Sigmoid colon (tissue), 7 donors: ENCODE data around the gene SRF. TPM values are rescaled to one million over a fixed set of nuclear protein-coding genes. Genes with fewer than 3 reads are reported as not detected.
"Not testable (repeated sequence)": the region's sequence is repeated elsewhere in the genome, so short reads cannot be mapped to it uniquely, and the experiment has no call there.

ENCODE experiments used
- DNase-seq: peaks from one replicate; pipeline ENCODE4 v3.0.0-alpha.2; 2019
- H3K27ac ChIP-seq, 4 donors: fragments of 200-600 bp; sonication (generic); one replicate each; pipeline ENCODE4 v1.5.1; 2016 to 2019; ENCODE audit warnings: mild to moderate bottlenecking in 1 of 4
- H3K27me3 ChIP-seq, 3 donors: fragments of 200-600 bp; sonication (generic); one replicate each; pipeline ENCODE4 v1.5.1; 2019; ENCODE audit warnings: mild to moderate bottlenecking in 1 of 3
- H3K36me3 ChIP-seq, 4 donors: fragments of 200-600 bp; sonication (generic); one replicate each; pipeline ENCODE4 v1.5.1; 2016 to 2019
- H3K4me1 ChIP-seq, 4 donors: fragments of 200-600 bp; sonication (generic); one replicate each; pipeline ENCODE4 v1.5.1; 2017 to 2019
- H3K4me3 ChIP-seq, 4 donors: fragments of 200-600 bp; sonication (generic); one replicate each; pipeline ENCODE4 v1.5.1; 2017 to 2019; ENCODE audit warnings: mild to moderate bottlenecking in 2 of 4, moderate library complexity in 1 of 4
- H3K9me3 ChIP-seq, 4 donors: fragments of 200-600 bp in 3 of 4; sonication (generic) in 3 of 4; one replicate each; pipeline versions ENCODE4 v1.5.1 to v1.6.1; 2013 to 2019
- CTCF ChIP-seq, 4 experiments: fragments of 450-650 bp in 3 of 4; fragments of 200-600 bp in 1 of 4; IDR thresholded peaks; one replicate each; pipeline ENCODE4 v1.5.1; 2016 to 2019; ENCODE audit warnings: antibody characterized with exemption in 4 of 4, mild to moderate bottlenecking in 3 of 4, moderate library complexity in 2 of 4
- EP300 ChIP-seq, 4 donors: sonication (generic); formaldehyde crosslinking; IDR thresholded peaks; one replicate each; pipeline ENCODE4 v1.6.1; 2017; ENCODE audit warnings: antibody characterized with exemption in 4 of 4
- POLR2A ChIP-seq, 2 donors: fragments of 450-650 bp; IDR thresholded peaks; one replicate each; pipeline ENCODE4 v1.6.1; 2016; ENCODE audit warnings: antibody characterized with exemption in 2 of 2, mild to moderate bottlenecking in 2 of 2, moderate library complexity in 2 of 2
- POLR2AphosphoS5 ChIP-seq, 4 donors: sonication (generic); formaldehyde crosslinking; IDR thresholded peaks; one replicate each; pipeline ENCODE4 v1.6.1; 2017; ENCODE audit warnings: antibody characterized with exemption in 4 of 4
- WGBS, 2 donors: extraction: QIAGEN DNeasy Blood & Tissue Kit; methylation state at CpG; one replicate each; pipeline ENCODE4 v1.1.7; 2013; 5-methylcytosine and 5-hydroxymethylcytosine counted together
- intact Hi-C: fragments of 100-400 bp; cut with DNase I; formaldehyde crosslinking; loops from one replicate; pipeline ENCODE4 v1.15.1; 2023
- polyA plus RNA-seq, 3 donors: library from polyadenylated mRNA; stranded (reverse); fragments of 200-250 nt; gene quantifications; one replicate each; pipeline ENCODE4 v1.2.3, GENCODE V29; 2013
- total RNA-seq, 4 donors: library from RNA; depleted of rRNA; stranded (reverse); fragments of >200 nt; gene quantifications; one replicate each; pipeline ENCODE4 v1.1.0, GENCODE V29; 2016
- donor health status: healthy with polysubstance abuse.
- donor health status: Bipolar disorder and iron deficiency.
- donor health status: healthy.

SRF gene
- total and polyA plus RNA-seq, 7 donors: 12.6 to 96.9 (median 64.2) TPM

GRCh38 chr6:43129434-43130194, 41.5 kb upstream of the SRF start:
- Histone ChIP-seq H3K4me1 (peaks cover 0 to 5% (median 0%) of the 10 kb centered on the region in 4 donors), H3K36me3 (no peaks in the 10 kb centered on the region), H3K27ac (no peak overlapping the region), H3K4me3 (no peak overlapping the region), H3K27me3 (peaks cover 0 to 8% (median 0%) of the 10 kb centered on the region in 3 donors), H3K9me3 (no peaks in the 10 kb centered on the region)
- intact Hi-C loops: no loop called here
- TF ChIP-seq EP300 (IDR thresholded peaks at IDR 0.05) (no peak), CTCF (IDR thresholded peaks at IDR 0.05) (peak in 2 of 4 experiments; percentile 18 to 32)
- WGBS, 2 donors: 27 to 58% methylated on average over 15 of the region's 15 CpGs
- DNase-seq: no peak

- Histone ChIP-seq H3K4me3 (no peak overlapping the region), H3K36me3 (no peaks in the 10 kb centered on the region), H3K9me3 (no peaks in the 10 kb centered on the region), H3K4me1 (peaks cover 0 to 5% (median 0%) of the 10 kb centered on the region in 4 donors), H3K27me3 (peaks cover 0 to 8% (median 0%) of the 10 kb centered on the region in 3 donors), H3K27ac (no peak overlapping the region)
- intact Hi-C loops: no loop called here
- no peak for DNase-seq
- 94 to 95% methylated on average over 7 of the region's 7 CpGs for WGBS, 2 donors
- TF ChIP-seq POLR2A (IDR thresholded peaks at IDR 0.05) (no peak), CTCF (IDR thresholded peaks at IDR 0.05) (no peak), EP300 (IDR thresholded peaks at IDR 0.05) (no peak), POLR2AphosphoS5 (IDR thresholded peaks at IDR 0.05) (no peak)
These were observed 40.6 kb upstream of the SRF start for GRCh38 chr6:43130429-43130828.

GRCh38 chr6:43131379-43131778, 39.7 kb upstream of the SRF start:
- H3K27ac ChIP-seq, H3K36me3 ChIP-seq, H3K9me3 ChIP-seq, H3K4me1 ChIP-seq, DNase-seq, H3K27me3 ChIP-seq, intact Hi-C loops, H3K4me3 ChIP-seq: not testable (repeated sequence)
- 81 to 85% methylated on average over 5 of the region's 5 CpGs for WGBS, 2 donors

GRCh38 chr6:43138267-43138666, 32.8 kb upstream of the SRF start:
- no peak for DNase-seq
- WGBS, 2 donors: 94 to 95% methylated on average over 3 of the region's 3 CpGs
- Histone ChIP-seq H3K9me3 (no peaks in the 10 kb centered on the region), H3K4me1 (peaks cover 0 to 4% (median 4%) of the 10 kb centered on the region in 4 donors), H3K27ac (no peak overlapping the region), H3K4me3 (no peak overlapping the region), H3K27me3 (no peaks in the 10 kb centered on the region), H3K36me3 (no peaks in the 10 kb centered on the region)
- TF ChIP-seq EP300 (IDR thresholded peaks at IDR 0.05): no peak
- no peak for TF ChIP-seq POLR2A (IDR thresholded peaks at IDR 0.05)
- intact Hi-C loops: no loop called here

DNA sequence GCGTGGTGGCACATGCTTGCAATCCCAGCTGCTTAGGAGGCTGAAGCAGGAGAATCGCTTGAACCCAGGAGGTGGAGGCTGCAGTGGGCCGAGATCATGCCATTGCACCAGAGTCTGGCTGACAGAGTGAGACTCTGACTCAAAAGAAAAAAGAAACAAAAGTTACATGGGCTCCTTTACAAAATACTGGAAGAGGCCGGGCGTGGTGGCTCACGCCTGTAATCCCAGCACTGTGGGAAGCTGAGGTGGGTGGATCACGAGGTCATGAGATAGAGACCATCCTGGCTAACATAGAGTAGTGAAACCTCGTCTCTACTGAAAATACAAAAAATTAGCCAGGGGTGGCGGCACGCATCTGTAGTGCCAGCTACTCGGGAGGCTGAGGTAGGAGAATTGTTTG, 31.1 kb upstream of the SRF start:
- H3K27ac ChIP-seq, DNase-seq, H3K36me3 ChIP-seq, H3K9me3 ChIP-seq, H3K4me3 ChIP-seq, H3K27me3 ChIP-seq: not testable (repeated sequence)
- peaks cover 0 to 13% (median 11%) of the 10 kb centered on the region in 4 donors for H3K4me1 ChIP-seq
- 87 to 92% methylated on average over 11 of the region's 11 CpGs for WGBS, 2 donors
- intact Hi-C loops: loop anchor here (5.0 kb wide), 1 partner anchor 88 kb away; the partner anchor contains the start of gene CUL7

GRCh38 chr6:43141644-43142043, 29.4 kb upstream of the SRF start:
- no peak for DNase-seq
- Histone ChIP-seq H3K9me3 (no peaks in the 10 kb centered on the region), H3K27ac (no peak overlapping the region), H3K4me3 (no peak overlapping the region), H3K36me3 (no peaks in the 10 kb centered on the region), H3K27me3 (no peaks in the 10 kb centered on the region), H3K4me1 (peaks cover 0 to 13% (median 11%) of the 10 kb centered on the region in 4 donors)
- intact Hi-C loops: loop anchor here (2.0 to 5.0 kb wide), 2 partner anchors 89 to 129 kb away; partner anchors contain the start of genes CUL7 and MEA1
- TF ChIP-seq POLR2A (IDR thresholded peaks at IDR 0.05) (no peak), CTCF (IDR thresholded peaks at IDR 0.05) (no peak), POLR2AphosphoS5 (IDR thresholded peaks at IDR 0.05) (no peak), EP300 (IDR thresholded peaks at IDR 0.05) (no peak)
- 90 to 92% methylated on average over 16 of the region's 16 CpGs for WGBS, 2 donors
